Esophagus muscularis mucosa (tissue), 2 donors: ENCODE data around the gene KLF13.

ENCODE experiments used
- POLR2A ChIP-seq: fragments of 450-650 bp; IDR thresholded peaks from one replicate; pipeline ENCODE4 v1.6.1; 2017; ENCODE audit warnings: antibody characterized with exemption, moderate library complexity, mild to moderate bottlenecking, low read depth
- POLR2AphosphoS5 ChIP-seq, 2 donors: sonication (generic); formaldehyde crosslinking; IDR thresholded peaks; one replicate each; pipeline ENCODE4 v1.6.1; 2017; ENCODE audit warnings: antibody characterized with exemption in 2 of 2

- TF ChIP-seq POLR2AphosphoS5 (IDR thresholded peaks at IDR 0.05): no peak
- no peak for TF ChIP-seq POLR2A
Observed at GRCh38 chr15:31341071-31341470, 14.4 kb downstream of the KLF13 start.
